Caco-2 (cell line): ENCODE data around the gene CLECL1. TPM values are rescaled to one million over a fixed set of nuclear protein-coding genes. Genes with fewer than 3 reads are reported as not detected.

Source experiments
- BruUV-seq: library from RNA; stranded (reverse); fragments of 400-500 nt; replicated peaks from 2 replicates; lab custom pipeline; 2021; lab: Mats Ljungman, UMichigan
- CTCF ChIA-PET: fragments of 300-600 bp; sonication (Branson Sonifier 250); formaldehyde crosslinking; loops from one replicate; lab custom pipeline; 2022; ENCODE audit warnings: antibody characterized with exemption; lab: Charles Lee
- POLR2A ChIA-PET: fragments of 300-600 bp; sonication (Branson Sonifier 250); formaldehyde crosslinking; loops from one replicate; lab custom pipeline; 2022; ENCODE audit warnings: antibody characterized with exemption; lab: Charles Lee
- DNase-seq, 2 experiments: peaks; one replicate each; pipeline versions ENCODE4 v3.0.0 to v3.0.0-alpha.2; 2020 to 2022
- H3K27me3 ChIP-seq: replicated peaks from 2 replicates; pipeline ENCODE4 v1.6.0; 2011; ENCODE audit warnings: low read length; ENCODE audit not compliant: control insufficient read depth, insufficient read depth
- H3K36me3 ChIP-seq: 2 replicates; pipeline ENCODE4 v1.5.1; 2011; ENCODE audit warnings: low read length; ENCODE audit not compliant: control insufficient read depth, insufficient read depth
- H3K4me1 ChIP-seq: fragments of 250-450 bp; sonication (Bioruptor Pico); 2 replicates; pipeline ENCODE4 v1.5.1; 2020; ENCODE audit warnings: mild to moderate bottlenecking
- H3K4me3 ChIP-seq: 2 replicates; pipeline ENCODE4 v1.5.1; 2011; ENCODE audit warnings: low read depth, mild to moderate bottlenecking, control low read depth, low read length
- H3K9me3 ChIP-seq: fragments of 250-450 bp; sonication (Bioruptor Pico); 2 replicates; pipeline ENCODE4 v1.5.1; 2020; ENCODE audit warnings: mild to moderate bottlenecking, moderate library complexity
- H3K27ac Mint-ChIP-seq: one replicate; pipeline ENCODE4 v1.8.0; 2022; ENCODE audit warnings: mixed read lengths; ENCODE audit not compliant: unreplicated experiment
- H3K27me3 Mint-ChIP-seq: one replicate; pipeline ENCODE4 v1.8.0; 2022; ENCODE audit warnings: mixed read lengths; ENCODE audit not compliant: insufficient read depth, unreplicated experiment
- H3K36me3 Mint-ChIP-seq: one replicate; pipeline ENCODE4 v1.8.0; 2022; ENCODE audit warnings: mild to moderate bottlenecking, mixed read lengths; ENCODE audit not compliant: insufficient read depth, unreplicated experiment
- H3K4me1 Mint-ChIP-seq: one replicate; pipeline ENCODE4 v1.8.0; 2022; ENCODE audit warnings: low read depth, mixed read lengths; ENCODE audit not compliant: unreplicated experiment
- H3K4me3 Mint-ChIP-seq: one replicate; pipeline ENCODE4 v1.8.0; 2022; ENCODE audit warnings: mild to moderate bottlenecking, moderate library complexity, mixed read lengths; ENCODE audit not compliant: unreplicated experiment
- H3K9me3 Mint-ChIP-seq: one replicate; pipeline ENCODE4 v1.8.0; 2022; ENCODE audit warnings: mixed read lengths; ENCODE audit not compliant: unreplicated experiment
- intact Hi-C: fragments of 100-400 bp; cut with micrococcal nuclease; formaldehyde crosslinking; loops from one replicate; pipeline ENCODE4 v1.10.0; 2022; ENCODE audit not compliant: unreplicated experiment
- total RNA-seq: library from RNA; stranded (reverse); gene quantifications from 2 replicates; pipeline ENCODE4 v1.2.3, GENCODE V29; 2022
- TF ChIP-seq, protein P1 (sequence below), 2 experiments: fragments of 200-600 bp in 1 of 2; IDR thresholded peaks; 1 replicate in 1 of 2; 2 replicates in 1 of 2; pipeline versions ENCODE4 v1.5.1 to v1.8.0; 2011 to 2022; ENCODE audit warnings: antibody characterized with exemption in 1 of 2, control low read depth in 1 of 2, inconsistent platforms in 1 of 2, low read depth in 1 of 2, low read length in 1 of 2, mild to moderate bottlenecking in 1 of 2, moderate library complexity in 1 of 2; ENCODE audit not compliant: insufficient read depth in 1 of 2, severe bottlenecking in 1 of 2, unreplicated experiment in 1 of 2

The CLECL1 gene
- total RNA-seq, 1 experiment from 2014 or later = not detected

DNA sequence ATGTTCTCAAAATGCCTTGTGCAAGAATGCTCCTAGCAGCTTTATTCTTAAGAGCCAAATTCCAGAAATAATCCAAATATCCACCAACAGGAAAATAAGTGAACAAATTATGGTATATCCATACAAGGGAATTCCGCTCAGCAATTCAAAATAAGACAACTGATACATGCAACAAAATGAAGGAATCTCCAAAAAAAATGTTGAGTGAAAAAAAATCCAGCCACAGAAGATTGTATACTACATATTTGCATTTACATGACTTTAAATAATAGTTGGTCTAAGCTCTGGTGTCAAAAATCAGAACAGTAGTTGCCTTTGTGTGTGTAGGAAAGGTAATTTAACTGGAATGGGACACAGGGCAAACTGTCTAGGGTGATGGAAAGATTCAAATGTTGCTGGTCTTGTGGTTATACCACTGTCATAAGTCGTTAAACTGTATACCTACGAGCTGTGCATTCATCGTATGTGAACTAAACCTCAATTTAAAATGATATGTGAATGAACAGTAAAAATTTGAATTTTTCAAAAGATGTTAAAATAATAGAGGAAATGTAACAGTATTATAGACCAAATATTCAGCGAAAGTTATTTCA is 24.6 kb upstream of the CLECL1 start:
- H3K36me3 ChIP-seq = no peaks in the 10 kb centered on the region
- no peaks in the 10 kb centered on the region for H3K9me3 Mint-ChIP-seq
- no peak overlapping the region for H3K4me3 Mint-ChIP-seq
- H3K4me1 ChIP-seq = no peaks in the 10 kb centered on the region
- no peak for DNase-seq
- ChIA-PET CTCF (no interaction called here), POLR2A (no interaction called here)
- intact Hi-C loops = no loop called here
- H3K4me3 ChIP-seq = no peak overlapping the region
- no peaks in the 10 kb centered on the region for H3K36me3 Mint-ChIP-seq
- H3K9me3 ChIP-seq = no peaks in the 10 kb centered on the region
- BruUV-seq = no TSS peak
- no peaks in the 10 kb centered on the region for H3K27me3 ChIP-seq
- peaks cover 31% of the 10 kb centered on the region for H3K27me3 Mint-ChIP-seq
- no peak overlapping the region for H3K27ac Mint-ChIP-seq
- H3K4me1 Mint-ChIP-seq = no peaks in the 10 kb centered on the region
- TF ChIP-seq, protein P1, sequence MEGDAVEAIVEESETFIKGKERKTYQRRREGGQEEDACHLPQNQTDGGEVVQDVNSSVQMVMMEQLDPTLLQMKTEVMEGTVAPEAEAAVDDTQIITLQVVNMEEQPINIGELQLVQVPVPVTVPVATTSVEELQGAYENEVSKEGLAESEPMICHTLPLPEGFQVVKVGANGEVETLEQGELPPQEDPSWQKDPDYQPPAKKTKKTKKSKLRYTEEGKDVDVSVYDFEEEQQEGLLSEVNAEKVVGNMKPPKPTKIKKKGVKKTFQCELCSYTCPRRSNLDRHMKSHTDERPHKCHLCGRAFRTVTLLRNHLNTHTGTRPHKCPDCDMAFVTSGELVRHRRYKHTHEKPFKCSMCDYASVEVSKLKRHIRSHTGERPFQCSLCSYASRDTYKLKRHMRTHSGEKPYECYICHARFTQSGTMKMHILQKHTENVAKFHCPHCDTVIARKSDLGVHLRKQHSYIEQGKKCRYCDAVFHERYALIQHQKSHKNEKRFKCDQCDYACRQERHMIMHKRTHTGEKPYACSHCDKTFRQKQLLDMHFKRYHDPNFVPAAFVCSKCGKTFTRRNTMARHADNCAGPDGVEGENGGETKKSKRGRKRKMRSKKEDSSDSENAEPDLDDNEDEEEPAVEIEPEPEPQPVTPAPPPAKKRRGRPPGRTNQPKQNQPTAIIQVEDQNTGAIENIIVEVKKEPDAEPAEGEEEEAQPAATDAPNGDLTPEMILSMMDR (IDR thresholded peaks at IDR 0.05; ENCODE audit: insufficient read depth in 1 of 2, low read depth in 1 of 2, low read length in 1 of 2, severe bottlenecking in 1 of 2, unreplicated experiment in 1 of 2) = no peak

DNA sequence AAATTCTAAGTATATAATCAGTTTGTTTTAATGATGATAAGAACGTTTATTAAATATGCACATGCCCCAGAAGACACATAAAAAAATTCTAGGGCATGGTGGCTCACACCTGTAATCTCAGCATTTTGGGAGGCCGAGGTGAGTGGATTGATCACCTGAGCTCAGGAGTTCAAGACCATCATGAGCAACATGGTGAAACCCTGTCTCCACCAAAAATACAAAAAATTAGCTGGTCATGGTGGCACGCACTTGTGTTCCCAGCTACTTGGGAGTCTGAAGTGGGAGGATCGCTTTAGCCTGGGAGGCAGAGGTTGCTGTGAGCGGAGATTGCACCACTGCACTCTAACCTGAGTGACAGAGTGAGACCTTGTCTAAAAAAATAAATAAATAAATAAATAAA is 23.8 kb upstream of the CLECL1 start:
- Mint-ChIP-seq H3K27ac (no peak overlapping the region), H3K9me3 (no peaks in the 10 kb centered on the region), H3K4me1 (no peaks in the 10 kb centered on the region), H3K27me3 (peaks cover 26% of the 10 kb centered on the region), H3K36me3 (no peaks in the 10 kb centered on the region), H3K4me3 (no peak overlapping the region)
- BruUV-seq = no TSS peak
- CTCF ChIA-PET = no interaction called here
- DNase-seq = no peak
- no peak overlapping the region for H3K4me3 ChIP-seq
- no peaks in the 10 kb centered on the region for H3K9me3 ChIP-seq
- no peaks in the 10 kb centered on the region for H3K4me1 ChIP-seq
- intact Hi-C loops = no loop called here
- no peaks in the 10 kb centered on the region for H3K36me3 ChIP-seq
- TF ChIP-seq, protein P1 (IDR thresholded peaks at IDR 0.05; ENCODE audit: insufficient read depth in 1 of 2, low read depth in 1 of 2, low read length in 1 of 2, severe bottlenecking in 1 of 2, unreplicated experiment in 1 of 2) = no peak
- POLR2A ChIA-PET = no interaction called here
- H3K27me3 ChIP-seq = no peaks in the 10 kb centered on the region

DNA sequence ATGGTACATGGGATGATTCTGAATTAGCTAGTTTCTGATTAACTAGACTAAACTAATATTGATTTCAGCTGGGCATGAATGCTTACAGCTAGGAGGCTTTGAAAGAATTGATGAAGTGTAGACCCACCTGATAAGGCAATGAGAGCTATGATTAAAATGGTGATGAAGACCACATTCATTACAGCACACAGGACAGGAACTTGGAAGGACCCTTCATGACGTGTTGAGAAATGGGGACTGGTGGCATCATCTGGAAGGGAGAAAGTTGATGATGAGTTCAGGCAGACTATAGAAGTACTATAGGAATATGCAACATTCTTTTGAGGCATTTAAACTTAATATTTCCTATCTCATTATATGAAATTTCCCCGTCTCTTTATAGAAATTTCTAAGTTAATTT is 23.3 kb upstream of the CLECL1 start:
- Histone ChIP-seq H3K27me3 (no peaks in the 10 kb centered on the region), H3K9me3 (no peaks in the 10 kb centered on the region), H3K4me1 (no peaks in the 10 kb centered on the region), H3K36me3 (no peaks in the 10 kb centered on the region), H3K4me3 (no peak overlapping the region)
- no peak for DNase-seq
- Mint-ChIP-seq H3K36me3 (no peaks in the 10 kb centered on the region), H3K9me3 (no peaks in the 10 kb centered on the region), H3K4me1 (no peaks in the 10 kb centered on the region), H3K27ac (no peak overlapping the region), H3K27me3 (peaks cover 22% of the 10 kb centered on the region), H3K4me3 (no peak overlapping the region)
- BruUV-seq = no TSS peak
- TF ChIP-seq, protein P1 (IDR thresholded peaks at IDR 0.05; ENCODE audit: insufficient read depth in 1 of 2, low read depth in 1 of 2, low read length in 1 of 2, severe bottlenecking in 1 of 2, unreplicated experiment in 1 of 2) = no peak
- ChIA-PET POLR2A (no interaction called here), CTCF (no interaction called here)
- intact Hi-C loops = no loop called here
